Measurements from ENCODE around the gene PRR16.

Gene PRR16

GRCh38 chr5:120735076-120735475 lies 271.0 kb downstream of the PRR16 start:
- DNase-seq (ENCODE audit: low read depth in 3 of 3), result no peak
